ENCODE measurements around the gene PPP4R2.

Gene PPP4R2

DNA sequence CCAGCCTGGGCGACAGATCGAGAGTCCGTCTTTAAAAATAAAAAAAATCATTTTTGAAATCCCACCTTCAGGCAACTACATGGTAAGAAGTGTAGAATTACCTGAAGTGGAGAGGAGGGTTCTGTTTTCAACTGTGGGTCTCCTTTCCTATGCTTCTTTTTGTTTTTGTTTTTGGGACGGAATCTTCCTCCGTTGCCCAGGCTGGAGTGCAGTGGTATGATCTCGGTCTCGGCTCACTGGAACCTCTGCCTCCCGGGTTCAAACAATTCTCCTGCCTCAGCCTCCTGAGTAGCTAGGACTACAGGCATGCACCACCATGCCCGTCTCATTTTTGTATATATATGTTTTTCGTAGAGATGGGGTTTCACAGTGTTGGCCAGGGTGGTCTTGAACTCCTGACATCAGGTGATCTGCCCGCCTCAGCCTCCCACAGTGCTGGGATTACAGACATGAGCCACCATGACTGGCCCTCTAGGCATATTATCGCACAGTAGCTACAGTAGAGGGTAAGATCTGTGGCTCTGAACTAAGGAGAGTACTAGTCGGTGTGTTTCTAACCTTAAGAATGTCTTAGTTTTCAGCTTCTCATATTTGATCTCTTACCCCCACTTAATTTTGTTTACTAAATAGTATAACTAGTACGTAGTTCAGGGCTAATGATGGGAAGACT lies 73.3 kb downstream of the PPP4R2 start:
- ATAC-seq, result no peak; the same call in 2 of the 3 replicates
- TF ChIP-seq, protein P1, sequence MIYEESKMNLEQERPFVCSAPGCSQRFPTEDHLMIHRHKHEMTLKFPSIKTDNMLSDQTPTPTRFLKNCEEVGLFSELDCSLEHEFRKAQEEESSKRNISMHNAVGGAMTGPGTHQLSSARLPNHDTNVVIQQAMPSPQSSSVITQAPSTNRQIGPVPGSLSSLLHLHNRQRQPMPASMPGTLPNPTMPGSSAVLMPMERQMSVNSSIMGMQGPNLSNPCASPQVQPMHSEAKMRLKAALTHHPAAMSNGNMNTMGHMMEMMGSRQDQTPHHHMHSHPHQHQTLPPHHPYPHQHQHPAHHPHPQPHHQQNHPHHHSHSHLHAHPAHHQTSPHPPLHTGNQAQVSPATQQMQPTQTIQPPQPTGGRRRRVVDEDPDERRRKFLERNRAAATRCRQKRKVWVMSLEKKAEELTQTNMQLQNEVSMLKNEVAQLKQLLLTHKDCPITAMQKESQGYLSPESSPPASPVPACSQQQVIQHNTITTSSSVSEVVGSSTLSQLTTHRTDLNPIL (CRISPR knock-in tag; IDR thresholded peaks at IDR 0.05; ENCODE audit: low read depth), result no peak
- TF ChIP-seq ZC3H10 (CRISPR knock-in tag; IDR thresholded peaks at IDR 0.05), result no peak
- TF ChIP-seq, protein P2, sequence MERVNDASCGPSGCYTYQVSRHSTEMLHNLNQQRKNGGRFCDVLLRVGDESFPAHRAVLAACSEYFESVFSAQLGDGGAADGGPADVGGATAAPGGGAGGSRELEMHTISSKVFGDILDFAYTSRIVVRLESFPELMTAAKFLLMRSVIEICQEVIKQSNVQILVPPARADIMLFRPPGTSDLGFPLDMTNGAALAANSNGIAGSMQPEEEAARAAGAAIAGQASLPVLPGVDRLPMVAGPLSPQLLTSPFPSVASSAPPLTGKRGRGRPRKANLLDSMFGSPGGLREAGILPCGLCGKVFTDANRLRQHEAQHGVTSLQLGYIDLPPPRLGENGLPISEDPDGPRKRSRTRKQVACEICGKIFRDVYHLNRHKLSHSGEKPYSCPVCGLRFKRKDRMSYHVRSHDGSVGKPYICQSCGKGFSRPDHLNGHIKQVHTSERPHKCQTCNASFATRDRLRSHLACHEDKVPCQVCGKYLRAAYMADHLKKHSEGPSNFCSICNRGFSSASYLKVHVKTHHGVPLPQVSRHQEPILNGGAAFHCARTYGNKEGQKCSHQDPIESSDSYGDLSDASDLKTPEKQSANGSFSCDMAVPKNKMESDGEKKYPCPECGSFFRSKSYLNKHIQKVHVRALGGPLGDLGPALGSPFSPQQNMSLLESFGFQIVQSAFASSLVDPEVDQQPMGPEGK (CRISPR knock-in tag; IDR thresholded peaks at IDR 0.05; ENCODE audit: borderline replicate concordance), result no peak
- no peak for TF ChIP-seq ESRRG (CRISPR knock-in tag; IDR thresholded peaks at IDR 0.05)
- TF ChIP-seq ZFP30 (CRISPR knock-in tag; IDR thresholded peaks at IDR 0.05), result no peak
- no peak for TF ChIP-seq TOX (CRISPR knock-in tag; IDR thresholded peaks at IDR 0.05; ENCODE audit: borderline replicate concordance)

DNA sequence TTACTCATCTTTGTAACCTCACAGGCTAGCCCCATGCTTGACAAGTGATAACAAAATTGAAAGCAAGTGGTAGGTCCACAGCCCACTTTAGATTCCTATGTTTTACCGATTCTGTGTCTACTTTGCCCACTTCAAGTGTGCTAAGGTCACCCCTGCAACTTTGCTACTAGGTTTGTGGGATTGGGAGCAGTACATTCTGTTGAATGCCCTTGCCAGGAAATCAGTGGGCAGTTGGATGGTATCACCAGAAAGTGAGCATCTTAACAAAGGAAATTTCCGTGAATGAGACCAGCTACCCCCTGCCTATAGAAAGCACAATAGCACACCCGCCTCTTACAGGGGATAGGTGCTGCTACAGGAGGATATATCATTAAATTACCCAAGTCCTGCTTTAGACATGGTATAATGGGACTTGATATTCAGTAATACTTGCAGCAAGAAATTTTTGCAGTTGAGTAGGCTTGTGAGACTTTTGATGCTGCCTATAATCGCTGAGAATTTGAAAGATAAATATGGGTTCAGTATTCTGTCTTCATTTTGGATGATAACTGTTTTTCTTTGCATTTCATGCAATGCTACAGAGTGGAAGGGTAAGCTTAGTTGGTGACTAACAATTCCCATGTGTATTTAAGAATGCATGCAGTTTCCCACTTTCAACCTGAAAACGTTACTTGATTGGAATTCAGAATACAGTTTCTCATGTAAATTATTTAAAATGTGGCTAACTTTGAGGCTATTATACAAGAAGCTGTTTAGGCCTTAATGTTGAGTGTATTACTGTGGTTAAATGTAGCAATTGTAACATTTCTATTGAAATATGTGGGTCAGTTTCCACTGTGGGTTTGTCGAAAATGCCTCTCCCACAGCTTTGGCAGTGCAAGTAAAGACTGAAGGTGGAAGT lies 74.3 kb downstream of the PPP4R2 start:
- ATAC-seq, result peak; percentile 27
- no peak for TF ChIP-seq ISL1 (CRISPR knock-in tag; IDR thresholded peaks at IDR 0.05)
- TF ChIP-seq TOX (CRISPR knock-in tag; IDR thresholded peaks at IDR 0.05; ENCODE audit: borderline replicate concordance), result no peak
- TF ChIP-seq TCF4 (CRISPR knock-in tag; IDR thresholded peaks at IDR 0.05; ENCODE audit: borderline replicate concordance), result no peak
- no peak for TF ChIP-seq ZFP3 (CRISPR knock-in tag; IDR thresholded peaks at IDR 0.05)
- no peak for TF ChIP-seq ZNF70 (CRISPR knock-in tag; IDR thresholded peaks at IDR 0.05)
- no peak for TF ChIP-seq RARB (CRISPR knock-in tag; IDR thresholded peaks at IDR 0.05)
- no peak for TF ChIP-seq ZNF8 (CRISPR knock-in tag; IDR thresholded peaks at IDR 0.05)
- TF ChIP-seq GLIS3 (CRISPR knock-in tag; IDR thresholded peaks at IDR 0.05), result no peak
- TF ChIP-seq SNAI2 (CRISPR knock-in tag; IDR thresholded peaks at IDR 0.05), result no peak

DNA sequence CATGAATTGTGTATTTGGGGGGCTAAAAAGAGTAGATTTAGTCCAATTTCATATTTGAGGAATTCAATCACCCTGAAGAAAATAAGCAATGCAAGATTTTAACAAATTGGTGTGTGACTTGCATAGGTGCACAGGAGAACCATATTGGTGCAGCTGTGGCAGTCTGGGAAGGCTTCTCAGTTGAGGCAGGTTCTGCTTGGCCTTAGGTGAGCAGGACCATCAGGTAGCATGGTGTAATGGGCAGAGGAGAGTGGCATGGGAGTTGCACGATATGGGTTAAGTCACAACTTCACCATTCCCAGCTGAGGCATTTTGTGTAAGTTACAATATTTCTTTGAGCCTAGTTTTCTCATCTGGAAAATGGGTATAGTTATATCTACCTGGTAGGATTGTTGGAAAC lies 75.3 kb downstream of the PPP4R2 start:
- no peak for ATAC-seq
- TF ChIP-seq RARB (CRISPR knock-in tag; IDR thresholded peaks at IDR 0.05), result no peak
- no peak for TF ChIP-seq ISL1 (CRISPR knock-in tag; IDR thresholded peaks at IDR 0.05)
- no peak for TF ChIP-seq ZFP30 (CRISPR knock-in tag; IDR thresholded peaks at IDR 0.05)
- TF ChIP-seq, protein P3, sequence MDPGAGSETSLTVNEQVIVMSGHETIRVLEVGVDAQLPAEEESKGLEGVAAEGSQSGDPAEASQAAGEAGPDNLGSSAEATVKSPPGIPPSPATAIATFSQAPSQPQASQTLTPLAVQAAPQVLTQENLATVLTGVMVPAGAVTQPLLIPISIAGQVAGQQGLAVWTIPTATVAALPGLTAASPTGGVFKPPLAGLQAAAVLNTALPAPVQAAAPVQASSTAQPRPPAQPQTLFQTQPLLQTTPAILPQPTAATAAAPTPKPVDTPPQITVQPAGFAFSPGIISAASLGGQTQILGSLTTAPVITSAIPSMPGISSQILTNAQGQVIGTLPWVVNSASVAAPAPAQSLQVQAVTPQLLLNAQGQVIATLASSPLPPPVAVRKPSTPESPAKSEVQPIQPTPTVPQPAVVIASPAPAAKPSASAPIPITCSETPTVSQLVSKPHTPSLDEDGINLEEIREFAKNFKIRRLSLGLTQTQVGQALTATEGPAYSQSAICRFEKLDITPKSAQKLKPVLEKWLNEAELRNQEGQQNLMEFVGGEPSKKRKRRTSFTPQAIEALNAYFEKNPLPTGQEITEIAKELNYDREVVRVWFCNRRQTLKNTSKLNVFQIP (CRISPR knock-in tag; IDR thresholded peaks at IDR 0.05; ENCODE audit: borderline replicate concordance, low read depth), result no peak
- no peak for TF ChIP-seq PPARA (CRISPR knock-in tag; IDR thresholded peaks at IDR 0.05; ENCODE audit: borderline replicate concordance)
- TF ChIP-seq ZNF70 (CRISPR knock-in tag; IDR thresholded peaks at IDR 0.05), result no peak
- TF ChIP-seq SNAI2 (CRISPR knock-in tag; IDR thresholded peaks at IDR 0.05), result no peak
- TF ChIP-seq ZFP3 (CRISPR knock-in tag; IDR thresholded peaks at IDR 0.05), result no peak
- TF ChIP-seq BACH2 (CRISPR knock-in tag; IDR thresholded peaks at IDR 0.05; ENCODE audit: borderline replicate concordance), result no peak
- TF ChIP-seq TOX (CRISPR knock-in tag; IDR thresholded peaks at IDR 0.05; ENCODE audit: borderline replicate concordance), result no peak
- no peak for TF ChIP-seq OSR1 (CRISPR knock-in tag; IDR thresholded peaks at IDR 0.05)
- TF ChIP-seq ZNF565 (CRISPR knock-in tag; conservative IDR thresholded peaks at IDR 0.05; ENCODE audit: low read depth), result no peak
- no peak for TF ChIP-seq TCF4 (CRISPR knock-in tag; IDR thresholded peaks at IDR 0.05; ENCODE audit: borderline replicate concordance)

DNA sequence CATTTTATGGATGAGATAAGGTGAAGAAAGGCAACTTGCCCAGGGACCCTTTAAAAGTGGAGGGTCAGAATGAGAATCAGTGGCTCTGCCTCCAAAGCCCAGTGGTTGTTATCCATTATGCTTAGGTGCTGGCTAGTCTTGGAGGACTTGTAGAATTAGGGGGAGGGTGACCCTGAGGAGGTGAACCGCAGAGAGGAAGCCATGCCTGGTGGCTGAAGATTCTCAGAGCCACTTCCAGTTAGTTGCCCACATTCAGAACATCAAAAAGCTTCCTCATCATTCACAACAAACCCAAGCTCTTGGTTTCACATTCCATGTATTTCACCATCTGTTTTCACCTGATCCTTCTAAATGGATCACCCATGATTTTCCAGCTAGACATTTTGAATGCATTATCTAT lies 76.0 kb downstream of the PPP4R2 start:
- ATAC-seq, result no peak
- TF ChIP-seq, protein P4, sequence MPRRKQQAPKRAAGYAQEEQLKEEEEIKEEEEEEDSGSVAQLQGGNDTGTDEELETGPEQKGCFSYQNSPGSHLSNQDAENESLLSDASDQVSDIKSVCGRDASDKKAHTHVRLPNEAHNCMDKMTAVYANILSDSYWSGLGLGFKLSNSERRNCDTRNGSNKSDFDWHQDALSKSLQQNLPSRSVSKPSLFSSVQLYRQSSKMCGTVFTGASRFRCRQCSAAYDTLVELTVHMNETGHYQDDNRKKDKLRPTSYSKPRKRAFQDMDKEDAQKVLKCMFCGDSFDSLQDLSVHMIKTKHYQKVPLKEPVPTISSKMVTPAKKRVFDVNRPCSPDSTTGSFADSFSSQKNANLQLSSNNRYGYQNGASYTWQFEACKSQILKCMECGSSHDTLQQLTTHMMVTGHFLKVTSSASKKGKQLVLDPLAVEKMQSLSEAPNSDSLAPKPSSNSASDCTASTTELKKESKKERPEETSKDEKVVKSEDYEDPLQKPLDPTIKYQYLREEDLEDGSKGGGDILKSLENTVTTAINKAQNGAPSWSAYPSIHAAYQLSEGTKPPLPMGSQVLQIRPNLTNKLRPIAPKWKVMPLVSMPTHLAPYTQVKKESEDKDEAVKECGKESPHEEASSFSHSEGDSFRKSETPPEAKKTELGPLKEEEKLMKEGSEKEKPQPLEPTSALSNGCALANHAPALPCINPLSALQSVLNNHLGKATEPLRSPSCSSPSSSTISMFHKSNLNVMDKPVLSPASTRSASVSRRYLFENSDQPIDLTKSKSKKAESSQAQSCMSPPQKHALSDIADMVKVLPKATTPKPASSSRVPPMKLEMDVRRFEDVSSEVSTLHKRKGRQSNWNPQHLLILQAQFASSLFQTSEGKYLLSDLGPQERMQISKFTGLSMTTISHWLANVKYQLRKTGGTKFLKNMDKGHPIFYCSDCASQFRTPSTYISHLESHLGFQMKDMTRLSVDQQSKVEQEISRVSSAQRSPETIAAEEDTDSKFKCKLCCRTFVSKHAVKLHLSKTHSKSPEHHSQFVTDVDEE (CRISPR knock-in tag; IDR thresholded peaks at IDR 0.05), result no peak
- TF ChIP-seq TCF4 (CRISPR knock-in tag; IDR thresholded peaks at IDR 0.05; ENCODE audit: borderline replicate concordance) (no peak), PPARA (CRISPR knock-in tag; IDR thresholded peaks at IDR 0.05; ENCODE audit: borderline replicate concordance) (no peak)
- TF ChIP-seq, protein P1 (CRISPR knock-in tag; IDR thresholded peaks at IDR 0.05; ENCODE audit: low read depth), result no peak
- TF ChIP-seq, protein P5, sequence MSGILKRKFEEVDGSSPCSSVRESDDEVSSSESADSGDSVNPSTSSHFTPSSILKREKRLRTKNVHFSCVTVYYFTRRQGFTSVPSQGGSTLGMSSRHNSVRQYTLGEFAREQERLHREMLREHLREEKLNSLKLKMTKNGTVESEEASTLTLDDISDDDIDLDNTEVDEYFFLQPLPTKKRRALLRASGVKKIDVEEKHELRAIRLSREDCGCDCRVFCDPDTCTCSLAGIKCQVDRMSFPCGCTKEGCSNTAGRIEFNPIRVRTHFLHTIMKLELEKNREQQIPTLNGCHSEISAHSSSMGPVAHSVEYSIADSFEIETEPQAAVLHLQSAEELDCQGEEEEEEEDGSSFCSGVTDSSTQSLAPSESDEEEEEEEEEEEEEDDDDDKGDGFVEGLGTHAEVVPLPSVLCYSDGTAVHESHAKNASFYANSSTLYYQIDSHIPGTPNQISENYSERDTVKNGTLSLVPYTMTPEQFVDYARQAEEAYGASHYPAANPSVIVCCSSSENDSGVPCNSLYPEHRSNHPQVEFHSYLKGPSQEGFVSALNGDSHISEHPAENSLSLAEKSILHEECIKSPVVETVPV (CRISPR knock-in tag; IDR thresholded peaks at IDR 0.05), result no peak
- TF ChIP-seq, protein P2 (CRISPR knock-in tag; IDR thresholded peaks at IDR 0.05; ENCODE audit: borderline replicate concordance), result no peak

Measured in SK-N-SH treated with all-trans-retinoic acid at 6 μM for 48 hours (cell line).